ENCODE data around the gene NUDT5. TPM values are rescaled to one million over a fixed set of nuclear protein-coding genes. Genes with fewer than 3 reads are reported as not detected.

Gene NUDT5
- total RNA-seq, 1 experiment from 2014 or later, result 117 TPM

- no peak for TF ChIP-seq CTCF (conservative IDR thresholded peaks at IDR 0.05)
- DNase-seq, result no peak
- H3K27ac ChIP-seq (ENCODE audit: insufficient read length, low read depth, low read length), result no peak overlapping the region
- no peak overlapping the region for H4K5ac ChIP-seq (ENCODE audit: insufficient read length, low read depth, low read length)
- Mint-ChIP-seq H3K4me3 (no peak overlapping the region), H3K4me1 (peaks cover 0 to 3% of the 10 kb centered on the region in 2 experiments; a peak in 2 of 4 replicates), H3K36me3 (ENCODE audit: insufficient read depth in 1 of 3, low read depth in 3 of 3) (peaks cover 11 to 78% (median 49%) of the 10 kb centered on the region in 3 experiments; a peak in 6 of 7 replicates), H3K27ac (no peak overlapping the region; a peak in 1 of 7 replicates), H3K9me3 (no peaks in the 10 kb centered on the region), H3K27me3 (ENCODE audit: low read depth) (no peaks in the 10 kb centered on the region)
- H4K20me1 ChIP-seq (ENCODE audit: control insufficient read depth, insufficient read depth, insufficient read length), result no peaks in the 10 kb centered on the region
- H3K18ac ChIP-seq (ENCODE audit: insufficient read length, low read depth, low read length), result no peak overlapping the region
- H2BK5ac ChIP-seq (ENCODE audit: insufficient read length, low read length), result no peak overlapping the region
- no CpG with 5 or more reads among the region's 6 CpGs for WGBS (ENCODE audit: extremely low coverage, insufficient read length, low lambda C conversion rate)
- H3K79me2 ChIP-seq (ENCODE audit: insufficient read depth, low read length), result no peaks in the 10 kb centered on the region
- H2AFZ ChIP-seq (ENCODE audit: low read length), result no peak overlapping the region
- no peak overlapping the region for H2AK5ac ChIP-seq (ENCODE audit: insufficient read length, low read length)
- H3K23ac ChIP-seq (ENCODE audit: insufficient read length, low read depth, low read length), result no peak overlapping the region
- no peak overlapping the region for H4K8ac ChIP-seq (replicated peaks; ENCODE audit: insufficient read length, low read depth, low read length)
- no peak overlapping the region for H3T11ph ChIP-seq (ENCODE audit: low read length)
- no peak overlapping the region for H2BK15ac ChIP-seq (ENCODE audit: low read depth, low read length)
- H2BK12ac ChIP-seq (ENCODE audit: insufficient read length, low read depth, low read length), result no peak overlapping the region
- no peaks in the 10 kb centered on the region for H3K79me1 ChIP-seq (ENCODE audit: insufficient read depth, low read depth, low read length, poor library complexity, severe bottlenecking)
- no peak overlapping the region for H3K14ac ChIP-seq (ENCODE audit: insufficient read depth, low read length)
- H2BK120ac ChIP-seq (ENCODE audit: low read depth, low read length, poor library complexity, severe bottlenecking), result no peak overlapping the region
- no peak overlapping the region for H3K4ac ChIP-seq (ENCODE audit: low read depth, low read length)
- H3K27me3 ChIP-seq (ENCODE audit: insufficient read depth, low read length), result no peaks in the 10 kb centered on the region
- no peaks in the 10 kb centered on the region for H3K9me3 ChIP-seq (ENCODE audit: control insufficient read depth, low read depth, low read length)
- H4K91ac ChIP-seq (ENCODE audit: insufficient read length, low read depth, low read length), result no peak overlapping the region
- no peak overlapping the region for H2BK20ac ChIP-seq (ENCODE audit: low read depth, low read length, poor library complexity, severe bottlenecking)
- no peaks in the 10 kb centered on the region for H3K4me1 ChIP-seq (ENCODE audit: insufficient read depth, low read length)
- H3K9ac ChIP-seq (ENCODE audit: extremely low read depth, insufficient read length, low read length), result no peak overlapping the region
- no peak overlapping the region for H3K56ac ChIP-seq (ENCODE audit: insufficient read length, low read depth, low read length)
- H3K4me2 ChIP-seq (ENCODE audit: insufficient read depth, insufficient read length, low read length), result no peak overlapping the region
- no peaks in the 10 kb centered on the region for H3K23me2 ChIP-seq (ENCODE audit: insufficient read length, low read depth, low read length, poor library complexity, severe bottlenecking)
Measured at GRCh38 chr10:12162927-12163326, 32.8 kb downstream of the NUDT5 start.

All from H9 (cell line).